GM21825 (cell line): ENCODE data around the gene RDH12.
"Not testable (repeated sequence)": the region's sequence is repeated elsewhere in the genome, so short reads cannot be mapped to it uniquely, and the experiment has no call there.

ENCODE experiments used
- ATAC-seq: cut with Tn5 transposase; IDR thresholded peaks from one replicate; pipeline ENCODE4 v1.9.1; 2021; ENCODE audit warnings: mild to moderate bottlenecking, moderate library complexity; ENCODE audit not compliant: unreplicated experiment

Gene RDH12

DNA sequence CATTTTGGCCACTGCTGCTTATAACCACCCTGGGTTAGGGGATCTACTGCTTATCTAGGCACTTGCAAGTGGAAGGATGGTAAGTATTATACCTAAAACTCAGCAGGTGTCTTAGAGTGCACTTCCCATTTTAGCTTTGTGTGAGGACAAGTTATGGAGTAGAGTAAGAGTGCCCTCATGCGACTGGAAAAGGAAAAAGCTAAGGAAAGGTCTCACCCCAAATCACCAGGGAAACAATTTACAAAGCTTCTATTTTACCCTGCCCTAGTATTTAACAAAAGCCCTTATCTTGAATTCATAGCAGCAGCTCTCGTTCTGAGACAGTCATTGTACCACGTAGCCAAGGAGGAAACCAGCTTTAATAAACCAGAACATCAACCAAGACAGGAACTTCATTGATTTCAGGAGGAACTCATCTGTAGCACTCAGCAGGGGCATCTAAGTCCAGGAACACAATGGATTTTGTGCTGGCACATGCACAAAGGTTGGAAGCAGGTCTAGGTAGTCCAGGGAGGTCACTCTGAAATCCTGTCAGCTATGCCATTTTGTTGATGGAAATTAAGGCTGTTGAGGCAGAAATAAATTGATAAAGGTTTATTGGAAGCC is 2.9 kb downstream of the RDH12 start:
- no peak for ATAC-seq

DNA sequence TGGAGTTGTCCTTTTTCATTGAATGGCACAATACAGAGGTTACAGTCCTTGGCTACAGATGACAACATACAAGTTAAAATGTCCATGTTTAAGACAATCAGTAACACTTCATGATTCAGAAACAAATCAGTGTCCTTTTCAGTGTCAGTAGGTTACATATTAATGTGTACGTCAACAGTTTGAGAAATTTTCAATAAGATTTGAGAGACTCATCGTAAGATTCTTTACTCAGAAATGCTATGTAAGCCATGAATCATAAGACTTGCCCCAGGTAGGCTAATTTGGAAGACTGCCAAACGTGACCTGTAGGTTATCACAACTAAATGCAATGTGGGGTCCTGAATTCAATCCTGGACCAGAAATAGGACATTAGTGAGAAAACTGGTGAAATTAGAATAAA is 3.5 kb downstream of the RDH12 start:
- ATAC-seq, result no peak

- ATAC-seq, result not testable (repeated sequence)
Measured at GRCh38 chr14:67709346-67709745, 7.7 kb downstream of the RDH12 start.

DNA sequence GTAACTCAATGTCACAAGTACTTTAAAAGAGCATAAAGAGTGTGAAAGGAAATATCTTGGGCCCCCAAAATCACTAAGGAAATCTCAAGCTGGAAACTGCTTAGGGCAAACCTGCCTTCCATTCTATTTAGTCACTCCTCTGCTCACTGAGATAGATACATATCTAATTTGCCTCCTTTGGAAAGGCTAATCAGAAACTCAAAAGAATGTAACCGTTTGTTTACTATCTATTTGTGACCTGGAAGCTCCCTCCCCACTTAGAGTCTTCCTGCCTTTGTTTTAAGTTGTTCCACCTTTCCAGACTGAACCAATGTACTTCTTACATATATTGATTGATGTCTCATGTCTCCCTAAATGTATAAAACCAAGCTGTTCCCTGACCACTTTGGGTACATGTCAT is 8.1 kb downstream of the RDH12 start:
- not testable (repeated sequence) for ATAC-seq

DNA sequence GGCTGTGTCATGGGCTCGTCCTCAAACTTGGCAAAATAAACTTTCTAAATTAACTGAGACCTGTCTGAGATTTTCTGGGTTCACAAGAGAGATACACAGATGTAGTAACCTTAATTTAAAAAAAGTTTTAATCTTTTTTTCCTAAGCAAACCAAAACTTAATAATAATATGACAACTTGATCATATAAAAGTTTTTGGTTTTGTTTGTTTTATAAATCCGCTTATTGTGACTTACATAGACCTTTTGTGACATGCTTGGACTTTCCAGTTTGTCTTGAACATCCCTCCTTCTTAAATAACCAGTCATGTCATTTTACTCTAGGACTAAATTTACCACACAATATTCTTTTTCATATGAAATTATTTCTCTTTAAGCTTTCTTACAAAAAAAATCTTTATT is 8.5 kb downstream of the RDH12 start:
- ATAC-seq, result no peak

DNA sequence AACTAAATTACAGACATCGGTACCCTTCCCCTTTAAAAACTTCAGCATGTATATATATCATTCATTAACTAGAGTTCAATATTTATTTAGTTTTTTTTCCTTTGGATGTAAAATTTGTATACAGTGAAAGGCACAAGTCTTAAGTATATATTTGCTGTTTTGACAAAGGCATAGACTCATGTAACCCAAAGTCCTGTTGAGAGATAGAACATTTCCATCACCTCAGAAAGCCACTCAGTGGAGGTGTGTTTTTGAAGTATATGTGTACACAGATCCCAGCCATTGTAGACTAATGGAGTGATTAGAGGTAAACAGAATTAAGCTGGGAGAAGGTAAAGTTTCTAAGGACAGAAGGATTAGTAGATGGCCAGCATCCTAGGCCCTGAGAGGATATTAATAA is 15.4 kb downstream of the RDH12 start:
- ATAC-seq, result no peak

DNA sequence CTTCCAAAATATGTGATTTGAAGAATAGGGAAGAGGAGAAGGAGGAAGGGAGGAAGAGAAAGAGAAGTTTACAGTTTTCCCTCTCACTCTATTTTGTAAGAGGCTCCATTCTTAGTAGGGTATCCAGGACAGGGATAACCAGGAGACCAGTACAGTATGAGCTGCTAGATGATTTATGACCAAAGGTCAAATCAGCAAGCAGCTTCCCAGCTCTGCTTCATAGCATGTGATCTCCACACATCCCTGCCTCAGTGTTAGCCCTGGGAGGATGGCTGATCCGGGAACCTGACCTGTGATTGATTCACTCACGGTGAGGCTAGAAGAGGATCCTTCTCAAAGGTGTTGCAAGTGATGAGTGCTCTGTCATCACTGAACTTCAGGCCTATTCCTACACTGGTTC is 16.6 kb downstream of the RDH12 start:
- no peak for ATAC-seq

GRCh38 chr14:67719385-67719784 is 17.7 kb downstream of the RDH12 start:
- ATAC-seq, result not testable (repeated sequence)

GRCh38 chr14:67719866-67720265 is 18.2 kb downstream of the RDH12 start:
- ATAC-seq, result no peak

DNA sequence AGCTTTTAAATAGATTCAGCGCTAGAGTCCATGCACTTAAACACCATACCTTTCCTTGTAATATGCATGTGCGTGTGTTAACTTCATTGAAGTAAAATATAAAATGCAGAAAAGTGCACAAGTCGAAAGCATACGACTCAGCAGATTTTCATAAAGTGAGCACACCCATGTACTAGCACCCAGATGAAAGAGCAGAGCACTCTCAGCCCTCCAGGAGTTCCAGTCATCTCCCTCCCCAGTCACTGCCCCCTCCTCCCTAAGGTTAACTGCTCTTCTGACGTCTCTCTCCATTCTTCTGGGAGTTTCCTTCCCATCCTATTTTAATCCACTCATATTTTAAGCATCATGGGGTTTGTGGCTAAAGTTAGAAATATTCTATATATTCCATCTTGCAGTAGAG is 20.2 kb downstream of the RDH12 start:
- ATAC-seq, result no peak

DNA sequence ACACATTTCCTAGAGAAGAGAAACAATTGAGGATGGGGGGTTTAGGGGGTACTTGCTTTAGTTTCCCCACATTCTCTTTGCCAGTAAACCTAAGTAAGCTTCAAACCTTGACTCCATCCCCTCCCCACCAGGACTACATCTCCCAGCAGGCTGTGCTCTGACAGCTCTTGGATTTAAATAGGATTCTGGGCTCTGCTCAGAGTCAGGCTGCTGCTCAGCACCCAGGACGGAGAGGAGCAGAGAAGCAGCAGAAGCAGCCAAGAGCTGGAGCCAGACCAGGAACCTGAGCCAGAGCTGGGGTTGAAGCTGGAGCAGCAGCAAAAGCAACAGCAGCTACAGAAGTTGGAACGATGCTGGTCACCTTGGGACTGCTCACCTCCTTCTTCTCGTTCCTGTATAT is 20.6 kb downstream of the RDH12 start:
- ATAC-seq, result no peak

DNA sequence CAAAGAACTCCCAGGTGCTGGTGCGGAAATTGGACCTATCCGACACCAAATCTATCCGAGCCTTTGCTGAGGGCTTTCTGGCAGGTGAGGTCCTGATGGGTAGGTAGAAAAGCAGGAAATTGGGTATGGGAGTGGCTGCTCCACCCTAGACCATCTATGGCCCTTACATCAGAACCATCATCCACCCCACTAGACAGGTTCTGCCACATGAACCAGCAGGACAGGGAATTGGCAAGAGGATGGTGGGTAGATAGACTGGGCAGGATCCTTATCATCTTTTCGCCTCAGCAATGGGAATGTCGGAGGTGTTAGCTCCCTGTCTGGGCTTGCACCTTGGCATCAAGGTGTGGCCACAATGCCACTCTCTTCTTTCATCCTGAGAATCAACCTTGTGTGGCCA is 23.5 kb downstream of the RDH12 start:
- no peak for ATAC-seq

DNA sequence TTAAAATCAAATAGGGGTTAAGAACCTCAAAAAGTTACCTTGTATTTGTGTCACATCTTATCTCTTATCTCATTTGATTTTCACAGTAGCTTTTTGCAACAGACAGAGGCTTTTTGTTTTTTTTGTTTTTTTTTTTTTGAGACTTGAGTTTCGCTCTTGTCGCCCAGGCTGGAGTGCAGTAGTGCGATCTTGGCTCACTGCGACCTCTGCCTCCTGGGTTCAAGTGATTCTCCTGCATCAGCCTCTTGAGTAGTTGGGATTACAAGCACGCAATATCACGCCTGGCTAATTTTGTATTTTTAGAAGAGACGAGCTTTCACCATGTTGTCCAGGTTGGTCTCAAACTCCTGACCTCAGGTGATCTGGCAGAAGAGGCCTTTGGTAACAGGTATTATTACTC is 25.7 kb downstream of the RDH12 start:
- ATAC-seq, result no peak

- ATAC-seq, result no peak
Measured at GRCh38 chr14:67728258-67728657, 26.6 kb downstream of the RDH12 start.

DNA sequence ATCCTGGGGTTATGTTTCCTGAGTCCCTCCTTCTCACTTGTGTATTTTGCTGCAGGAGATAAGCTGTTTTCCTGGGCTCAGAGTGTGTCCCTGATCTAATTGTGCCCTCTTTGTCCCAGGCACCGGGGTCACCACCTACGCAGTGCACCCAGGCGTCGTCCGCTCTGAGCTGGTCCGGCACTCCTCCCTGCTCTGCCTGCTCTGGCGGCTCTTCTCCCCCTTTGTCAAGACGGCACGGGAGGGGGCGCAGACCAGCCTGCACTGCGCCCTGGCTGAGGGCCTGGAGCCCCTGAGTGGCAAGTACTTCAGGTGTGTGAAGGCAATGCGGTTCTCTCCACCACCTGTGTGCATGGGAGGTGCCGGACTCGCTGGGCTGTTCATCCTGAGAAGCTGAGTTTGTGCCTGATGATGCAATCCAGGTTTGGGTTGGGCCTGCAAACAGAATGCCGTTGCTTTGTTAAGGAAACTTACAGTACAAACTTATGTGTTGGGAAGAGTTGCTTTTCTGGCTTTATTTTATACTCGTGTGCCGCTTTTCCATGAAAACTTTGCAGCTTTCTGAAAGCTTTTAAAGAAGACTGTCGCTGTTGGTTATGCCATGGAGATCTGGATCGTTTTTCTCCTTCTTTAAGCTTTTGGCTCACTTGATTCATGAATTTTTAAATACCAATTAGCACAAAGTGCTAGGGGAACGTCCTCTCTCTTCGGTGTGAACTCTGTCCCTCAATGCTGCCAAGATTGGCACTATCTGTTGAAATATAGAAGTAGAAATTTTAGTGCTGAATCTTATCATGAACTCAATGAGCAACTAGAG is 27.6 kb downstream of the RDH12 start:
- no peak for ATAC-seq

- no peak for ATAC-seq
Measured at GRCh38 chr14:67733616-67734015, 31.9 kb downstream of the RDH12 start.

GRCh38 chr14:67734675-67735074 is 33.0 kb downstream of the RDH12 start:
- no peak for ATAC-seq

DNA sequence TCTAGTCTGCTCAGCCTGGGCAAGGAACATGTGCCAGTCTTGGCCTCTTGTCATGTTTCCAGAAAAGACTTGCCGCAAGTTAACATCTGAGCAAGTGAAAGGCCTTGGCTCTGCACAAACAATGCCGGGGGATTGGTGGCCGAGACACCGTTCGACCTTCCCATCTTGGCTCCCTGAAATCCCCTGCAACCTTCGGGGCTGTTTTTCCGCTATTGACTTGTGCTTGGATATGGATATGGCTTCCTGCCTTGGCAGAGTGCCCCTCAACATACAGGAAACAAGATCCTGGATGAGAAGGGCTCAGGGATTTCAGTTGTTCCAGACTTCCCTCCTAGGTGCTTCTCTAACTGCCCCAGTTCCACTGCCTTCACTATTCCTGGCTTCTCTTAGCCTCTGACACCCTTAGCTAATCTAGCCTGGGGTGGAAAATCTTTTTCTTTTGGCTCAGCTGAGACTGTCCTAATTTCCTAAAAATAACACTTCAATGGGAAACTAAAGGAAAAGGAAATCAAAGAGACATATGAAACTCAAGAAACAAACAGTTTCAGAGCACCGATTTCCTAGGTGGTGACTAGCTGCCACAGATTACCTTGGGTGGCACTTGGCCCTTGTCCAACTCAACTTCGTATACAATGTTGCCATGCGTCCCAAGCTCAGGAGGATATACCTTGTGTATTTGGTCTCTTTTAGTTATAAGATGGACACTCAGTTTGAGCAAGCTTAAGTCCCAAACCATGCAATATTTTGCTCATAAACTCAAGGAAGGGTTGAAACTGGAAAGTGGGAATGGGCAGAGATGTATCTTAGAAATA is 33.9 kb downstream of the RDH12 start:
- no peak for ATAC-seq

- no peak for ATAC-seq
Measured at GRCh38 chr14:67736771-67737170, 35.1 kb downstream of the RDH12 start.

GRCh38 chr14:67738740-67739504 is 37.2 kb downstream of the RDH12 start:
- no peak for ATAC-seq

DNA sequence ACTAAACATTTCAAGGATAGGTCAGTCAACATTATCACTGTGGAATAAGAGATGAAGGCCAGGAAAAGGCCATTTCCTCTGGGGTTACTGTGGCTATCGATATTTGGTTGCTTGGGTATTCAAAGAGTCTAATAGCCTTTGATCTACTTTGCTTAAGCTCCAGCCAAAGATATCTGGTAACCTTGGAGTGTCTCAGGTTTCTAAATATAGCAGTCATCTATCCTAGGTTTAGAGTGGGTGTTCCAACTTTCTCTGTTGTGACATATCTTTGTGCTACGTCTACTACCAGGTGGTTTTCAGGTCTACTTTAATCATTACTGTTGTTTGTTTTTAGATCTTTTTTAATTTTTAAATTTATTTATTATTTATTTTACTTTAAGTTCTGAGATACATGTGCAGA is 42.4 kb downstream of the RDH12 start:
- no peak for ATAC-seq
